GM13977 (cell line): ENCODE measurements around the gene ARPC2.

Source experiments
- DNase-seq: peaks from one replicate; pipeline ENCODE4 v3.0.0; 2012; ENCODE audit warnings: low spot score
- in situ Hi-C: fragments of 300-500 bp; cut with MboI; formaldehyde crosslinking; loops from one replicate; pipeline ENCODE4 v1.12.0; 2022; ENCODE audit warnings: low sequenced_read_pairs, low pct_unique_long_range_greater_than_20kb, mixed read lengths, inconsistent platforms; ENCODE audit not compliant: unreplicated experiment
- TF ChIP-seq, protein P1 (sequence below): IDR thresholded peaks from 2 replicates; pipeline ENCODE4 v1.5.1; 2012; ENCODE audit warnings: mild to moderate bottlenecking, control low read depth; ENCODE audit not compliant: insufficient read depth; ENCODE audit errors: extremely low read depth, missing control alignments

ARPC2 gene

DNA sequence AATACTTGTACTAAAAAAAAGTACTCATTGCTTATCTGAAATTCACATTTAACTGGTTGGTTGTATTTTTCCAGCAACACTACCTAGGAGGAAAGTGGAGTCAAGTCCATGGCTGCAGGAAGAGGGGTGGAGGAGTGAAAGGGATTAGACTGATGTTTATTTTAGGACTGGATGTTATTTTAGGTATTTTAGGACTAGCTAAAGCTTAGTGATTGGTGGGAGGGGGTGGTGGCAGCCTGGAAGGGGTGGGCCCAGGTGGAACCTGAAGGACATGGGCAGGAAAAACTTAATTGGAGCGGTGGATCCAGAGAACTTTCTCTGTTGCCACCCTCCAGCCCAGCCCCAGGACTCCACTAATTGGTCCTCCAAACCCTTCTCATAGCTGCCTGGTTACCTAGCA lies 79.2 kb downstream of the ARPC2 start:
- DNase-seq = no peak
- TF ChIP-seq, protein P1, sequence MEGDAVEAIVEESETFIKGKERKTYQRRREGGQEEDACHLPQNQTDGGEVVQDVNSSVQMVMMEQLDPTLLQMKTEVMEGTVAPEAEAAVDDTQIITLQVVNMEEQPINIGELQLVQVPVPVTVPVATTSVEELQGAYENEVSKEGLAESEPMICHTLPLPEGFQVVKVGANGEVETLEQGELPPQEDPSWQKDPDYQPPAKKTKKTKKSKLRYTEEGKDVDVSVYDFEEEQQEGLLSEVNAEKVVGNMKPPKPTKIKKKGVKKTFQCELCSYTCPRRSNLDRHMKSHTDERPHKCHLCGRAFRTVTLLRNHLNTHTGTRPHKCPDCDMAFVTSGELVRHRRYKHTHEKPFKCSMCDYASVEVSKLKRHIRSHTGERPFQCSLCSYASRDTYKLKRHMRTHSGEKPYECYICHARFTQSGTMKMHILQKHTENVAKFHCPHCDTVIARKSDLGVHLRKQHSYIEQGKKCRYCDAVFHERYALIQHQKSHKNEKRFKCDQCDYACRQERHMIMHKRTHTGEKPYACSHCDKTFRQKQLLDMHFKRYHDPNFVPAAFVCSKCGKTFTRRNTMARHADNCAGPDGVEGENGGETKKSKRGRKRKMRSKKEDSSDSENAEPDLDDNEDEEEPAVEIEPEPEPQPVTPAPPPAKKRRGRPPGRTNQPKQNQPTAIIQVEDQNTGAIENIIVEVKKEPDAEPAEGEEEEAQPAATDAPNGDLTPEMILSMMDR = no peak
- in situ Hi-C loops = loop anchor here (25.0 kb wide), 1 partner anchor 366 kb away; the partner anchor contains the start of genes BCS1L, RNF25, STK36 and ZNF142

DNA sequence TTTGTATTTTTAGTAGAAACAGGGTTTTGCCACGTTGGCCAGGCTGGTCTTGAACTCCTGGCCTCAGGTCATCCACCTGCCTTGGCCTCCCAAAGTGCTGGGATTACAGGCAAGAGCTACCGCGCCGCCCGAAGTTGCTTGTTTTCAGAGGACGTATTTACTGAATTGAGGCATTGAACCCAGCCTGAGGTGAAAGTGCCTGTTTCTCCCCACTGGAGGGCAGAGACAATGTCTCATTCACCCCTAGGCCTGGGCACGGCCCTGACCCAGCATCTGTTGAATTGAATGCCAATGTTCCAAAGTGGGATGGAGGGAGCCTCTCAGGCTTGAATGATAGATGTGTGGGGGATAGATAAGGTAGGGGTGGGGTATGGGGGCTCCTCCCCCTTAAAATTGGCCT lies 79.9 kb downstream of the ARPC2 start:
- TF ChIP-seq, protein P1 = no peak
- no peak for DNase-seq
- in situ Hi-C loops = loop anchor here (25.0 kb wide), 1 partner anchor 365 kb away; the partner anchor contains the start of genes BCS1L, RNF25, STK36 and ZNF142

DNA sequence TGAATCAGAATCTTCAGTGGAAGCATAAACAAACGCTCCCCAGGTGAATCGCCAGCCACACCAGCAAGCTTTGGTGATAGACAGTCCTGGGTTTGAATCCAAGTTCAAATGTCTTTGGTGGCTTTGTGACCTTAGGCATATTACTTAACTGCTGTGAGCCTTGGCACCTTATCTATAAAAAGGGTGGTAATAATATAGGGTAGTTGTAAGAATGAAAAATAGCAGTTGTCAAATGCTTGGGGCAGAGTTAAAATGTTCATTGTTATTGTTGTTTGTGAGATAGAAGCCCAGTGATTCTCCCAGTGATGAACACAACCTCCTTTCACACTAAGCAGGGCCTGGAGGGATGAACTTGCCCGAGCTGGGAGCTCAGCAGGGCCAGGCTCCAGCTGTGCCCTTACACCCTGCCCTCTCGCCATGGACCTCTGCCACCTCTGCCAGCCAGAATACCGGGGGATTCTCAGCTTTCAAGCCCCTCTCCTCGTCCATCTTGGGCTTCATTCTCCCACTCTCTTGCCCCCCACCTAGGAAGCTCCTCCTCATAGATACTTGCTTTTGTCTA lies 81.4 kb downstream of the ARPC2 start:
- TF ChIP-seq, protein P1 = no peak
- DNase-seq = no peak

DNA sequence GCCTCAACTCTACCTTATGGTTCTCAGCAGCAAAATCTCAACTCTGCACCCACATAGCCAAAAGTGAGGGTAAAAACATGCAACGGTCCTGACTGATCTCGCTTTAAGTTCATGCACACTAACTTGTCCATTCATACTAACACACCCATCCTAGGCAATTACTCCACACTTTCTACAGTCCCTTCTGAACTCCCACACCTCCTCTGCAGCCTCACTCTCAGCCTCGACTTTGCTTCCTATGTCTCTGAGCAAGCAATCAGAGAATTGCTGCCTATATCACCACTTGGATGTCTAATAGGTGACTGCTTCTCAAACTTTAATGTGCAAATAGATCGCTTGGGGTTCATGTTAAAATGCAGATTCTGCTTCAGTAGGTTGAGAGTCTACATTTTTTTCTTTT lies 83.2 kb downstream of the ARPC2 start:
- TF ChIP-seq, protein P1 = no peak
- no peak for DNase-seq
- in situ Hi-C loops = loop anchor here (10.0 kb wide), 1 partner anchor 55 kb away; the partner anchor contains the start of gene CATIP

More for the DNA sequence above, 81.4 kb downstream of the ARPC2 start:
- in situ Hi-C loops = loop anchor here (25.0 kb wide), 1 partner anchor 364 kb away; the partner anchor contains the start of genes BCS1L, RNF25, STK36 and ZNF142

DNA sequence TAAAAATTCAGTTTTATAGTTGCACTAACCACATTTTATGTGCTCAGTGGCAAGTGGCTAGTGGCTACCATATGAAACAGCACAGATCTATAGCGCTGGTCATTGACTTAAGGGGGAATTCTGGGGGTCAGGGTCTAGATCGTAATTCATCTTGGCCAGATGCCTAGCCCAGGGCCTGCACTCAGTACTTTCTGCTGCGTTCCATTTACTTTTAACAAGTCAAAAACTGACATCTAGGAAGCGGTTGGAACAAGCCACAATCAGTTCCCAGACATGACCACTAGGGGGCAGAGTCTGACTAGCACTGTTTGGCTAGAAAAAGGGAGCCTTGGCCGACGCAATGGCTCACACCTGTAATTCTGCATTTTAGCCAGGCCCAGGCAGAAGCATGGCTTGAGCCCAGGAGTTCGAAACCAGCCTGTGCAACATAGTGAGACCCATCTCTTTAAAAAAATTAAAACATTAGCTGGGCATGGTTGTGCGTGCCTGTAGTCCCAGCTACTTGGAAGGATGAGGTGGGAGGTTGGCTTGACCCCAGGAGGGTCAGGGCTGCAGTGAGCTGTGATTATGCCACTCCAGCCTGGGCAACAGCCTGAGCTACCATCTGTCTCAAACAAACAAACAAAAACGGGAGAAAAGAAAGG lies 84.3 kb downstream of the ARPC2 start:
- DNase-seq = peak; percentile 73
- TF ChIP-seq, protein P1 = peak; percentile 91
- in situ Hi-C loops = loop anchor here (10.0 kb wide), 1 partner anchor 54 kb away; the partner anchor contains the start of gene CATIP
